ENCODE results near the gene DYNC1LI1.

DYNC1LI1 gene

GRCh38 chr3:32577581-32578556 is 7.2 kb upstream of the DYNC1LI1 start:
- FAIRE-seq: peak; percentile 89
- no peak for TF ChIP-seq TAF1 (IDR thresholded peaks at IDR 0.05; ENCODE audit: borderline replicate concordance, low read depth, low read length)
- TF ChIP-seq POLR2A (IDR thresholded peaks at IDR 0.05; ENCODE audit: low read depth, low read length): no peak
- no peak for TF ChIP-seq POLR2AphosphoS5 (IDR thresholded peaks at IDR 0.05; ENCODE audit: low read depth, low read length)
- peak; percentile 34 for DNase-seq (ENCODE audit: insufficient read length)

GRCh38 chr3:32577174-32577573 is 6.5 kb upstream of the DYNC1LI1 start:
- TF ChIP-seq POLR2AphosphoS5 (IDR thresholded peaks at IDR 0.05; ENCODE audit: low read depth, low read length): no peak
- DNase-seq (ENCODE audit: insufficient read length) (no peak), FAIRE-seq (peak; percentile 58)

- TF ChIP-seq POLR2A (IDR thresholded peaks at IDR 0.05; ENCODE audit: low read depth, low read length) (no peak), POLR2AphosphoS5 (IDR thresholded peaks at IDR 0.05; ENCODE audit: low read depth, low read length) (no peak), TAF1 (IDR thresholded peaks at IDR 0.05; ENCODE audit: borderline replicate concordance, low read depth, low read length) (no peak)
- DNase-seq (ENCODE audit: insufficient read length) (no peak), FAIRE-seq (no peak)
Observed at GRCh38 chr3:32575451-32576113, 4.9 kb upstream of the DYNC1LI1 start.

- no peak for FAIRE-seq
- no peak for DNase-seq (ENCODE audit: insufficient read length)
- TF ChIP-seq POLR2AphosphoS5 (IDR thresholded peaks at IDR 0.05; ENCODE audit: low read depth, low read length) (no peak), TAF1 (IDR thresholded peaks at IDR 0.05; ENCODE audit: borderline replicate concordance, low read depth, low read length) (no peak), POLR2A (IDR thresholded peaks at IDR 0.05; ENCODE audit: low read depth, low read length) (no peak)
Observed at GRCh38 chr3:32571192-32571485, 481 bp upstream of the DYNC1LI1 start.

- FAIRE-seq (peak; percentile 58), DNase-seq (ENCODE audit: insufficient read length) (peak; percentile 37)
- TF ChIP-seq POLR2AphosphoS5 (IDR thresholded peaks at IDR 0.05; ENCODE audit: low read depth, low read length): no peak
- TF ChIP-seq TAF1 (IDR thresholded peaks at IDR 0.05; ENCODE audit: borderline replicate concordance, low read depth, low read length): no peak
- TF ChIP-seq POLR2A (IDR thresholded peaks at IDR 0.05; ENCODE audit: low read depth, low read length): no peak
Observed at GRCh38 chr3:32569540-32570420, 878 bp downstream of the DYNC1LI1 start.

GRCh38 chr3:32568953-32569352 is 1.7 kb downstream of the DYNC1LI1 start:
- FAIRE-seq (no peak), DNase-seq (ENCODE audit: insufficient read length) (no peak)
- TF ChIP-seq POLR2A (IDR thresholded peaks at IDR 0.05; ENCODE audit: low read depth, low read length) (no peak), POLR2AphosphoS5 (IDR thresholded peaks at IDR 0.05; ENCODE audit: low read depth, low read length) (no peak), TAF1 (IDR thresholded peaks at IDR 0.05; ENCODE audit: borderline replicate concordance, low read depth, low read length) (no peak)

GRCh38 chr3:32564195-32564594 is 6.5 kb downstream of the DYNC1LI1 start:
- no peak for DNase-seq (ENCODE audit: insufficient read length)
- TF ChIP-seq POLR2A (IDR thresholded peaks at IDR 0.05; ENCODE audit: low read depth, low read length): no peak
- TF ChIP-seq POLR2AphosphoS5 (IDR thresholded peaks at IDR 0.05; ENCODE audit: low read depth, low read length): no peak
- no peak for TF ChIP-seq TAF1 (IDR thresholded peaks at IDR 0.05; ENCODE audit: borderline replicate concordance, low read depth, low read length)
- FAIRE-seq: no peak

GRCh38 chr3:32562640-32563039 is 8.0 kb downstream of the DYNC1LI1 start:
- no peak for FAIRE-seq
- DNase-seq (ENCODE audit: insufficient read length): no peak
- TF ChIP-seq TAF1 (IDR thresholded peaks at IDR 0.05; ENCODE audit: borderline replicate concordance, low read depth, low read length) (no peak), POLR2AphosphoS5 (IDR thresholded peaks at IDR 0.05; ENCODE audit: low read depth, low read length) (no peak), POLR2A (IDR thresholded peaks at IDR 0.05; ENCODE audit: low read depth, low read length) (no peak)

GRCh38 chr3:32557640-32558352 is 12.9 kb downstream of the DYNC1LI1 start:
- no peak for FAIRE-seq
- DNase-seq (ENCODE audit: insufficient read length): no peak
- no peak for TF ChIP-seq POLR2A (IDR thresholded peaks at IDR 0.05; ENCODE audit: low read depth, low read length)
- no peak for TF ChIP-seq POLR2AphosphoS5 (IDR thresholded peaks at IDR 0.05; ENCODE audit: low read depth, low read length)
- no peak for TF ChIP-seq TAF1 (IDR thresholded peaks at IDR 0.05; ENCODE audit: borderline replicate concordance, low read depth, low read length)

- FAIRE-seq (no peak), DNase-seq (ENCODE audit: insufficient read length) (no peak)
- TF ChIP-seq POLR2AphosphoS5 (IDR thresholded peaks at IDR 0.05; ENCODE audit: low read depth, low read length): no peak
- no peak for TF ChIP-seq POLR2A (IDR thresholded peaks at IDR 0.05; ENCODE audit: low read depth, low read length)
- no peak for TF ChIP-seq TAF1 (IDR thresholded peaks at IDR 0.05; ENCODE audit: borderline replicate concordance, low read depth, low read length)
Observed at GRCh38 chr3:32556332-32556731, 14.3 kb downstream of the DYNC1LI1 start.

- no peak for FAIRE-seq
- no peak for DNase-seq (ENCODE audit: insufficient read length)
- TF ChIP-seq POLR2AphosphoS5 (IDR thresholded peaks at IDR 0.05; ENCODE audit: low read depth, low read length) (no peak), TAF1 (IDR thresholded peaks at IDR 0.05; ENCODE audit: borderline replicate concordance, low read depth, low read length) (no peak), POLR2A (IDR thresholded peaks at IDR 0.05; ENCODE audit: low read depth, low read length) (no peak)
Observed at GRCh38 chr3:32553973-32554372, 16.7 kb downstream of the DYNC1LI1 start.

Measured in GM12892 (cell line).